HG03159 (cell line): ENCODE measurements around the gene SH2D3C.
A peak's percentile ranks its signal among the peaks of the same experiment; 100 is the strongest.

ENCODE experiments used
- ATAC-seq: cut with Tn5 transposase; IDR thresholded peaks from one replicate; pipeline ENCODE4 v1.9.1; 2021; ENCODE audit warnings: mild to moderate bottlenecking, moderate library complexity; ENCODE audit not compliant: unreplicated experiment

The SH2D3C gene

GRCh38 chr9:127722055-127722745, 56.3 kb downstream of the SH2D3C start:
- ATAC-seq, result no peak

DNA sequence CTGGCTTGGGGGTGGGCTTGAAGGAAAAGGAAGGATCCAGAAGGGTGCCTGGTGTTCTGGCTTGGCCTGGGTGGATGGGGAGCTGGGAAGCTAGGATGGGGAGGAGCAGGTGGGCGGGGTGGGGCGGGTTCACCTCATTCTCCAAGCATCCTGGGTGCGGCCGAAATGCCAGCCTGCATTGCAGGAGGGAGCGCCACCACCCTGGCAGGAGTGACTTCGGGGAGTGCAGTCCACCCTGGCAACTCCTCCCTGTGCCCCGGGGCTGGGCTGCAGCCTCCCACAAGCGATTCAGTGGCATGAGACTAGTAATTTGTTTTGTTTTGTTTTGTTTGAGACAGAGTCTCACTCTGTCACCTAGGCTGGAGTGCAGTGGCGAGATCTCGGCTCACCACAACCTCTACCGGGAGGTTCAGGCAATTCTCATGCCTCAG, 57.1 kb downstream of the SH2D3C start:
- ATAC-seq, result no peak

GRCh38 chr9:127720865-127721227, 57.6 kb downstream of the SH2D3C start:
- no peak for ATAC-seq

DNA sequence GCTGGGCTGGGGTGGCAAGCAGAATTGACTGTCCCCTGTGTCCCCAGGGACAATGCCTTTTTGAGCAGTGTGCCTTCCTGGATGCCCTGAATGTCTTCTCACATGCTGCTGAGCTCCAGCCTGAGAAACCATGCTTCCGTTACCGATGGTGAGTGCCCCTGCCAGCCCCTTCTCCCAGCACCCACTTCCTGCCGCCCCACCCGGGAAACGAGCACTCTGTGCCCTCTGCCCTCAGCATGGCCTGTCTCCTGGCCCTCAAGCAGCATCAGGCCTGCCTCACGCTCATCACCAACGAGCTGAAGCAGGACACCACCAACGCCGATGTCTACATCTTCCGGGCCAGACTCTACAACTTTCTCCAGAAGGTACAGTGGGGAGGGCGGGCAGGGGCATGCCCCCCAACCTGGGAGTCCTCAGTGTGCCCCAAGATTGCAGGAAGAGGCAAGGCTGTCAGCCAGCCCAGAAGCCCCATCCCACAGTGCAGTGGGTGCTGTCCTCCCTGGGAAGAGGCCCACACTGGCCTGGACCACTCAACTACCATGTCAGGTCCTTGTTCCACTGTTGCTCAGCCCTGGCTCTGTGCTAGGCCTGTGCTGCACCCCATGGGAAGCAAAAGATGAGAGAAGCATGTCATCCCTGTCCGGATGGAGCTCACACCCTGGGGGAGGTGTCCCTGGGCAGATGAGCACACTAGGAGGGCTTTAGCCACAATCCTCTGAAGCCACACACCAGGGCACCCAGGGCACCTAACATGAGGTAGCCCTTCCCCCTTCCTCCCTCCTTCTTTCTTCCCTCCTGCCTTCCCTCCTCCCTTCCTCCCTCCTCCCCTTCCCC, 58.2 kb downstream of the SH2D3C start:
- ATAC-seq, result no peak

GRCh38 chr9:127717766-127718165, 60.7 kb downstream of the SH2D3C start:
- no peak for ATAC-seq

- ATAC-seq, result no peak
Measured at GRCh38 chr9:127716412-127716811, 62.1 kb downstream of the SH2D3C start.

DNA sequence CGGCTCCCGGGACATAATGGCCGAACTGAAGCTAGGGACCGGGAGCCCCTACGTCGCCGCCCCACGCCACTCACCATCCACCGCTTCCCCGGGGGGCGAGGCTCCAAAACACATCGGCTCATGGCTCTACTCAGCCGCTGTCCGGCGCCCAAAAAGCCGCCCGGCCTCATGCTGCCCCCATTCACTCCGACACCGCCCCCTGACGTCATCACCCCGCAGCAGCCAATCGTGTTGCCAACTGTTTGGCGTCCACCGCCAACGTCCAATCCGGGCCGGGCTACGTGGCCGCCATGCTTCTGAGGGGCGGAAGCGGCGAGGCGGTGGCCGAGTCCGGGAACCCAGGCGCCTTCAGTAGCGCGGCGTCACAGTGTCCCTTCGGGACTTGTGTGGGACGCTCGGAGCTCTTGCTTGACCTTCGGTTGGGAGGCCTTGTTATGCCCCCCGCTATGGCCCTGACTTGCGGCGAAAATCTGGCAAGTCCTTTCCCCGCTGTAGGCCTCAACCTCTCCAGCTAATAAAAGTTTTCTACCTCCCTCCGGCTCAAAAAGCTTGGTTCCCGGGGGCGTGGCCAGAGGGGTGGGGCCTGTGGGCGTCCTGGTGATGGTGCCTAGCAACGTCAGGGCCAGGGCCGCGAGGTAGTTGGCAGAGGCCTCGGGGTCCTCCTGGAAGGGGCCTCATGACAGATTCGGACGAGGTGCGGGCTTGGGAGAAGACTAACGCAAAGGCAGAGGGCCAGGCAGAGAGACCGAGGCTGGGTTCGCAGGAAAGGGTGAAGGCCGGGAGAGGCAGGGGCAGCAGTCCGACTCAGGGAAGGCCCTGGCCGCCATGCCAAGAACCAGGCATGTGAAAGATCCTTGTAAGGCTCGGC, 62.8 kb downstream of the SH2D3C start, which contains the start of the genes PTRH1 and TTC16:
TSS of gene PTRH1 (minus strand) at position 194 of the 868 bp plus-strand sequence. CDS start at position 170, 24 bp downstream.
TSS of gene TTC16 (plus strand) at position 610 of the 868 bp plus-strand sequence. CDS start at position 677, 67 bp downstream.
- ATAC-seq, result peak; percentile 94

GRCh38 chr9:127714951-127715469, 63.5 kb downstream of the SH2D3C start:
- ATAC-seq, result peak; percentile 17

DNA sequence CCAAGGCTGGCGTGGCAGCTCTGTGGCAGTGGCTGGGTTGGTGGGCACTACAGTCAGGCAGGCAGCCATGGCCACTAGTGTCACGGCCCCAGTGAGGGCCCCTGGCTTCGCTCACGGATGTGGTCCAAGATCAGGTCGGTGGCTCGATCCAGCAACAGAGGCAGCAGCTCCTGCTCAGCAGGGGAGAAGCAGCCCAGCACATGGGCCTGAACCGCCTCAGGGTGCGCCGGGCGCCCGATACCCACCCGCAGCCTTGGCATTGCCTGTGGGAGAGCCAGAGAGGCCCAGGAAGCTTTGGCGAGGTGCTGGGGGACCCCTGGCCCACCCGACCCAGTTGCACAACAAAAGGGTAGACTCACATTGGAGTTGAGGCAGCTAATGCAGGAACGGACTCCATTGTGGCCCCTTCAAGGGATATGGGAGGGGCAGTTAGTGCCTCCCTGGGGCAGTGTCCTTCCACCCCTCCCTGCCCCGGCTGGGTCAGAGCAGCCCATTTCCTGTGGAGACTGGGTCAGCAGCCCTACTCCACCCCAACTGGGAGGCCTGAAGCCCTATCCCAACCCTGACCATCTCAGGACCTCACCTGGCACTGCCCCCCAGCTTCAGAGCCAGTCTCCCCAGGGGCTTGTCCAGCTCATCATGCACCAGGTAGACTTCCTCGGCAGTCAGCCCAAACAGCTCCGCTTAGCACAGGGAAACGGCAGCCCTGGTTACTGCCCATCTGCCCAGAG, 64.3 kb downstream of the SH2D3C start:
- no peak for ATAC-seq

DNA sequence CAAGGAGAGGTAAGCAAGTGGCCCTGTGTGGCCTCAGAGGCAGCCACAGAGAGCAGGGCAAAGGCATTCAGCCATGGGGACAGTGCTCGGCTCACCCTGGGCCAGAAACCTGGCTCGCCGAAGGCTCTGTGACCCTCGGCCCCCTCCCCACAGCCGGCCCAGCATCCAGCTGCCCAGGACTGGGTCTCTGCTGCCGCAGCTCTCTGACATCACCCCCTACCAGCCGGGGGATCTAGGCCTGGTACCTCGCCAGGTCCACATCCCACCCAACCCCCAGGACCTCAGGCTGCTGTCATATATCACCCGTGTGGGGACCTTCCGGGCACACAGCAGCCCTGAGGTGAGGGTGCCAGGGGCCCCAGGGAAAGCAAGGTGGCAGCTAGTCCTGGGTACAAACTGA, 65.6 kb downstream of the SH2D3C start:
- ATAC-seq, result no peak

GRCh38 chr9:127712371-127712770, 66.1 kb downstream of the SH2D3C start:
- ATAC-seq, result no peak

DNA sequence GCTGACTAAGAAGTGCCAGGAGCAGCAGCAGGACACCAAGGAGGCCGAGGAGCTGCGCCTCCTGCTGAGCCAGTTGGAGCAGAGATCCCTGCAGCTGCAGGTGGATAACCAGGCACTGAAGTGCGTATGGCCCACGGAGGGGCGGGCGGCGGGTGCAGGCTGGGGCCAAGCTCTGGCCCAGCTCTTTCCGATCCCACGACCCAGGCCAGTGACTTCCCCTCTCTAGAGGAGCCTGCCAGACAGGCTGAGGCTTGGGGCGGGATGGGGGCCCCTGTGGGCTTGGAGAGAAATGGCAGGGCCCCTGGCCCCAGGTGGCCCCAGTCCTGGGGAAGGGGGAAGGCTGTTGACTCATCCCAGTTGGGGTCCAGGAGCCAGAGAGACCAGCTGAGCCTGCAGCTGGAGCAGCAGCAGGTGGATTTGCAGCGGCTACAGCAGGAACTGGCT, 66.6 kb downstream of the SH2D3C start:
- no peak for ATAC-seq

GRCh38 chr9:127711226-127711701, 67.2 kb downstream of the SH2D3C start:
- ATAC-seq, result no peak

GRCh38 chr9:127710204-127710783, 68.2 kb downstream of the SH2D3C start:
- no peak for ATAC-seq

GRCh38 chr9:127708952-127709587, 69.4 kb downstream of the SH2D3C start:
- ATAC-seq, result no peak

GRCh38 chr9:127707766-127708165, 70.7 kb downstream of the SH2D3C start:
- ATAC-seq, result no peak

DNA sequence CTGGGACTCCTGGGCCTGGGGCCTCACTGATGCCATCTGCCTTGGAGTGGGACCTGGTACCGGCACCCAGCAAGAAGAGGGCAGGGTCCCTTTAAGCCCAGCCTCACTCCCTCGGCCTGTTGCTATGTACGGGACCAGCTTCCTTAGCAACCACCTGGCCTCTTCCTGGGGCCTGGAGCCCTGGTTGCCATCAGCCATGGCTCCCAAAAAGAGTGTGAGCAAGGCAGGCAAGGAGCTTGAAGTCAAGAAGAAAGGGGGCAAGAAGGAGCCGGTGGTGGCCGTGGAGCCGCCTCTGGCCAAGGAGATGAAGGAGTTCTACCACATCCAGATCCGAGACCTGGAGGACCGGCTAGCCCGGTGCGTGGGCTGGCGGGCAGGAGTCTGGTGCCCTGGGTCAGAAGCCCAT, 71.6 kb downstream of the SH2D3C start, which contains the start of gene CFAP157:
TSS of gene CFAP157 (plus strand) at position 153 of the 406 bp plus-strand sequence. CDS start at position 197, 44 bp downstream.
- ATAC-seq, result no peak

DNA sequence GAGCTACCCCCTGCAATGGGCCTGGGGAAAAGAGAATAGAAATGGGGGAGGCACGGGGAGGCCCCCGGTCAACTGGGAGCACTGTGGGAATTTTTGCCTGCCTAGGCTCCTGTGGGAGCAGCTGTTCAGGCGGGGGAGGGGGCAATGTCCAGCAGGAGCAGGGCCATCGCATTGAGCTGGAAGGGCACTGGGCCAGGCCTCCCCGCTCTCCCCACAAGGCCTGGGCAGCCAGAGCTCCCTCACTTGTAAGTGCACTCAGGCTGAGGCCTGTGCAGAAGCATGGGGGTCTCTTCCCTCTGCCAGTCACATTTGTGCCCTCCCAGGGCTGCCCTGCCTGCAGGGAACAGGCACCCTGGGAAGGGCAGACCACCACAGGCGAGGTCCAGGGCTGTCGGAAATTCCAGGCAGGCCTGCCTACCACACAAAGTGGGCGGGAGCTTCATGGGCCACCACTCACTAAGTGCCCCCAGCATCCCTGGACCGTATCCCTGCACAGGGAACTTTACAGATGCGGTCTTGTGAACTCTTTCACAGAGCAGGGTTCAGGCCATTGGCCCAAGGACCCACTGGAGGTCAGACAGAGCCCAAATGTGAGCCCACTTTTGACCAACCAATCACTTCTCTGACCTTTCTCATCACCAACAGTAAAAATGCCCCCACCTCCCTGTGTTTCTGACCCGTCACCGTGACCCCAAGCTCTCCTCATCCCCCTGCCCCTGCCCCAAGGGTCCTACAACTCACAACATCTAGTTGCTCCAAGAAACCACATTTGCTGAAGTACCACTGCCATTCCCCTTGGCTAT, 72.7 kb downstream of the SH2D3C start:
- ATAC-seq, result no peak
